ENCODE results near the gene KCNQ5.

The KCNQ5 gene

DNA sequence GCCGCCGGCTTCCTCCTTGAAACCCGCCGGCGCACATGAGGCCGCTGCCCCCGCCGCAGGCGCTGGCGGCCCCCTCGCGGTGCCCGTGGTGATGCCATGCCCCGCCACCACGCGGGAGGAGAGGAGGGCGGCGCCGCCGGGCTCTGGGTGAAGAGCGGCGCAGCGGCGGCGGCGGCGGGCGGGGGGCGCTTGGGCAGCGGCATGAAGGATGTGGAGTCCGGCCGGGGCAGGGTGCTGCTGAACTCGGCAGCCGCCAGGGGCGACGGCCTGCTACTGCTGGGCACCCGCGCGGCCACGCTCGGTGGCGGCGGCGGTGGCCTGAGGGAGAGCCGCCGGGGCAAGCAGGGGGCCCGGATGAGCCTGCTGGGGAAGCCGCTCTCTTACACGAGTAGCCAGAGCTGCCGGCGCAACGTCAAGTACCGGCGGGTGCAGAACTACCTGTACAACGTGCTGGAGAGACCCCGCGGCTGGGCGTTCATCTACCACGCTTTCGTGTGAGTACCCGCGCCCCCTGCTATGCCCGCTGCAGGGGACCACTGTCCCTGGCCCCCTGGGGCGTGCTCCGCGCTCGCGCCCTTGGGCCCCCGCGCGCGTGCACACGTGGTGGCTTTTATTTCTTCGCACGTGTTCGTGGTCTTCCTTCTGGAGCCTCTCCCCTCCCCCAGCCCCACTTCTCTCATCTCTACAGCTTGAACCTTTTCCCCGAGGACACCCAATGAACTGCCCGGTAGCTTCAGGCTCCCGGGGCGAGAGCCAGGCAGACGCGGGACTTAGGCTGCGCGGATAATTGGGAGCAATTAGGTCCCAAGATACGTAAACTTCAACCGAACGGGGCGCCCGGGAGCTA lies 453 bp downstream of the KCNQ5 start:
- DNase-seq = peak; percentile 23 to 70
- Histone ChIP-seq H3K27me3 (no peaks in the 10 kb centered on the region), H3K4me3 (peak overlapping the region; percentile 63 to 76), H3K27ac (peak overlapping the region; percentile 75 to 79), H3K9me3 (no peaks in the 10 kb centered on the region), H3K4me1 (peaks cover 0 to 25% (median 12%) of the 10 kb centered on the region in 4 donors), H3K36me3 (no peaks in the 10 kb centered on the region)
- intact Hi-C loops (cut with DNase I; ENCODE audit: low total_unique reads) = no loop called here
- TF ChIP-seq CTCF (IDR thresholded peaks at IDR 0.05) = peak; percentile 34 to 39

GRCh38 chr6:72623808-72624207 lies 1.9 kb downstream of the KCNQ5 start:
- Histone ChIP-seq H3K4me1 (peaks cover 0 to 25% (median 12%) of the 10 kb centered on the region in 4 donors), H3K9me3 (no peaks in the 10 kb centered on the region), H3K4me3 (peak overlapping the region in 1 of 2 donors; percentile 63), H3K36me3 (no peaks in the 10 kb centered on the region), H3K27ac (no peak overlapping the region), H3K27me3 (no peaks in the 10 kb centered on the region)
- intact Hi-C loops (cut with DNase I; ENCODE audit: low total_unique reads) = no loop called here
- no peak for TF ChIP-seq CTCF (IDR thresholded peaks at IDR 0.05)
- no peak for DNase-seq

- no peak overlapping the region for H3K27ac ChIP-seq
These were observed 2.8 kb downstream of the KCNQ5 start for GRCh38 chr6:72624557-72625160.

GRCh38 chr6:72626126-72626525 lies 4.3 kb downstream of the KCNQ5 start:
- Histone ChIP-seq H3K9me3 (no peaks in the 10 kb centered on the region), H3K4me1 (peaks cover 0 to 18% (median 5%) of the 10 kb centered on the region in 4 donors), H3K27me3 (no peaks in the 10 kb centered on the region), H3K36me3 (no peaks in the 10 kb centered on the region), H3K27ac (no peak overlapping the region), H3K4me3 (no peak overlapping the region)
- intact Hi-C loops (cut with DNase I; ENCODE audit: low total_unique reads) = no loop called here
- no peak for TF ChIP-seq CTCF (IDR thresholded peaks at IDR 0.05)
- DNase-seq = no peak

More at GRCh38 chr6:72624557-72625160, 2.8 kb downstream of the KCNQ5 start:
- H3K4me1 ChIP-seq = peaks cover 0 to 23% (median 11%) of the 10 kb centered on the region in 4 donors
- no peak for DNase-seq
- intact Hi-C loops (cut with DNase I; ENCODE audit: low total_unique reads) = no loop called here
- H3K36me3 ChIP-seq = no peaks in the 10 kb centered on the region
- peak; percentile 33 to 59 for TF ChIP-seq CTCF (IDR thresholded peaks at IDR 0.05)
- H3K27me3 ChIP-seq = no peaks in the 10 kb centered on the region
- H3K4me3 ChIP-seq = no peak overlapping the region
- H3K9me3 ChIP-seq = no peaks in the 10 kb centered on the region

GRCh38 chr6:72627539-72627938 lies 5.7 kb downstream of the KCNQ5 start:
- no peak for TF ChIP-seq CTCF (IDR thresholded peaks at IDR 0.05)
- intact Hi-C loops (cut with DNase I; ENCODE audit: low total_unique reads) = no loop called here

More at GRCh38 chr6:72627539-72627938, 5.7 kb downstream of the KCNQ5 start:
- Histone ChIP-seq H3K27me3 (no peaks in the 10 kb centered on the region), H3K4me1 (peaks cover 0 to 9% (median 3%) of the 10 kb centered on the region in 4 donors), H3K36me3 (no peaks in the 10 kb centered on the region), H3K27ac (no peak overlapping the region), H3K9me3 (no peaks in the 10 kb centered on the region), H3K4me3 (no peak overlapping the region)
- no peak for DNase-seq
